Immature natural killer cell (primary cell): ENCODE data around the gene KLC4. TPM values are rescaled to one million over a fixed set of nuclear protein-coding genes. Genes with fewer than 3 reads are reported as not detected.
A peak's percentile ranks its signal among the peaks of the same experiment; 100 is the strongest.
"Not testable (repeated sequence)": the region's sequence is repeated elsewhere in the genome, so short reads cannot be mapped to it uniquely, and the experiment has no call there.

Experiments used
- DNase-seq, 3 donors: peaks; one replicate each; pipeline ENCODE4 v3.0.0; 2022; ENCODE audit warnings: mixed read lengths in 1 of 3
- H3K27ac Mint-ChIP-seq, 6 donors: one replicate each; pipeline ENCODE4 v1.8.0; 2020; ENCODE audit warnings: mixed read lengths in 6 of 6, mild to moderate bottlenecking in 5 of 6, inconsistent platforms in 4 of 6, moderate library complexity in 3 of 6
- H3K27me3 Mint-ChIP-seq, 3 donors: one replicate each; pipeline ENCODE4 v1.8.0; 2020 to 2021; ENCODE audit warnings: low read depth in 3 of 3, mild to moderate bottlenecking in 3 of 3, mixed read lengths in 3 of 3, moderate library complexity in 3 of 3, inconsistent platforms in 1 of 3
- H3K36me3 Mint-ChIP-seq, 3 donors: one replicate each; pipeline ENCODE4 v1.8.0; 2020; ENCODE audit warnings: mixed read lengths in 3 of 3, inconsistent platforms in 2 of 3, mild to moderate bottlenecking in 2 of 3
- H3K4me1 Mint-ChIP-seq, 2 donors: one replicate each; pipeline ENCODE4 v1.8.0; 2020; ENCODE audit warnings: inconsistent platforms in 2 of 2, mild to moderate bottlenecking in 2 of 2, mixed read lengths in 2 of 2, moderate library complexity in 1 of 2
- H3K4me3 Mint-ChIP-seq, 5 donors: one replicate each; pipeline ENCODE4 v1.8.0; 2020; ENCODE audit warnings: mild to moderate bottlenecking in 5 of 5, mixed read lengths in 5 of 5, inconsistent platforms in 3 of 5, moderate library complexity in 3 of 5
- H3K9me3 Mint-ChIP-seq, 6 donors: one replicate each; pipeline ENCODE4 v1.8.0; 2020; ENCODE audit warnings: mild to moderate bottlenecking in 6 of 6, mixed read lengths in 6 of 6, inconsistent platforms in 4 of 6, moderate library complexity in 3 of 6
- polyA plus RNA-seq, 3 donors: library from polyadenylated mRNA; unstranded; fragments of 300-500 nt; fragmentation: Illumina TruSeq; gene quantifications; one replicate each; pipeline ENCODE4 v1.2.3, GENCODE V29; 2021

KLC4 gene
- polyA plus RNA-seq, 3 donors from 2014 or later: 9.1 to 14.4 (median 11.0) TPM

GRCh38 chr6:43041475-43041874 lies 18.0 kb upstream of the KLC4 start:
- H3K4me3 Mint-ChIP-seq, H3K9me3 Mint-ChIP-seq, H3K4me1 Mint-ChIP-seq, DNase-seq, H3K27ac Mint-ChIP-seq, H3K27me3 Mint-ChIP-seq: not testable (repeated sequence)
- H3K36me3 Mint-ChIP-seq: peaks cover 0 to 23% (median 12%) of the 10 kb centered on the region in 3 donors

GRCh38 chr6:43043310-43043709 lies 16.1 kb upstream of the KLC4 start:
- H3K9me3 Mint-ChIP-seq: no peaks in the 10 kb centered on the region
- H3K27ac Mint-ChIP-seq: peak overlapping the region in 2 of 6 donors; percentile 39 to 56
- H3K4me1 Mint-ChIP-seq: no peaks in the 10 kb centered on the region
- H3K36me3 Mint-ChIP-seq: peaks cover 0 to 25% (median 16%) of the 10 kb centered on the region in 3 donors
- DNase-seq: no peak
- no peak overlapping the region for H3K4me3 Mint-ChIP-seq
- peaks cover 0 to 2% (median 2%) of the 10 kb centered on the region in 3 donors for H3K27me3 Mint-ChIP-seq

GRCh38 chr6:43045371-43045930 lies 14.0 kb upstream of the KLC4 start:
- Mint-ChIP-seq H3K27ac (no peak overlapping the region), H3K36me3 (peaks cover 4 to 29% (median 15%) of the 10 kb centered on the region in 3 donors), H3K9me3 (no peaks in the 10 kb centered on the region), H3K4me1 (peaks cover under 1 to 5% of the 10 kb centered on the region in 2 donors), H3K27me3 (peaks cover 1 to 4% (median 2%) of the 10 kb centered on the region in 3 donors), H3K4me3 (no peak overlapping the region)
- no peak for DNase-seq

GRCh38 chr6:43047998-43048397 lies 11.4 kb upstream of the KLC4 start:
- Mint-ChIP-seq H3K27me3 (peaks cover 1 to 7% (median 5%) of the 10 kb centered on the region in 3 donors), H3K9me3 (no peaks in the 10 kb centered on the region), H3K36me3 (peaks cover 7 to 23% (median 11%) of the 10 kb centered on the region in 3 donors), H3K4me1 (peaks cover 16 to 25% of the 10 kb centered on the region in 2 donors), H3K4me3 (no peak overlapping the region), H3K27ac (no peak overlapping the region)
- DNase-seq: no peak

- H3K36me3 Mint-ChIP-seq: peaks cover 7 to 20% (median 16%) of the 10 kb centered on the region in 3 donors
- H3K27ac Mint-ChIP-seq: peak overlapping the region in 3 of 6 donors; percentile 8 to 29 (median 18)
- no peak for DNase-seq
- H3K4me1 Mint-ChIP-seq: peaks cover 32 to 46% of the 10 kb centered on the region in 2 donors
- peaks cover 1 to 7% (median 4%) of the 10 kb centered on the region in 3 donors for H3K27me3 Mint-ChIP-seq
- no peaks in the 10 kb centered on the region for H3K9me3 Mint-ChIP-seq
- no peak overlapping the region for H3K4me3 Mint-ChIP-seq
Measured at GRCh38 chr6:43050981-43051380, 8.4 kb upstream of the KLC4 start.

- DNase-seq: no peak
- Mint-ChIP-seq H3K27me3 (peaks cover 1 to 7% (median 4%) of the 10 kb centered on the region in 3 donors), H3K27ac (peak overlapping the region; percentile 92 to 97 (median 94)), H3K36me3 (peaks cover 7 to 21% (median 14%) of the 10 kb centered on the region in 3 donors), H3K4me3 (peak overlapping the region; percentile 91 to 96 (median 93)), H3K9me3 (no peaks in the 10 kb centered on the region), H3K4me1 (peaks cover 35 to 50% of the 10 kb centered on the region in 2 donors)
Measured at GRCh38 chr6:43052225-43052841, 7.1 kb upstream of the KLC4 start.

- Mint-ChIP-seq H3K36me3 (peaks cover 7 to 18% (median 9%) of the 10 kb centered on the region in 3 donors), H3K27ac (peak overlapping the region; percentile 92 to 97 (median 94)), H3K4me1 (peaks cover 37 to 53% of the 10 kb centered on the region in 2 donors), H3K9me3 (no peaks in the 10 kb centered on the region), H3K27me3 (peaks cover 1 to 7% (median 4%) of the 10 kb centered on the region in 3 donors), H3K4me3 (peak overlapping the region; percentile 91 to 96 (median 93))
- no peak for DNase-seq
Measured at GRCh38 chr6:43052842-43053544, 6.4 kb upstream of the KLC4 start.

GRCh38 chr6:43053545-43054205 lies 5.8 kb upstream of the KLC4 start, which contains the start of gene CUL7:
TSS of gene CUL7 (minus strand) at chr6:43053851. CDS start at chr6:43052788, 1,063 bp downstream.
- Mint-ChIP-seq H3K27me3 (peaks cover 1 to 7% (median 4%) of the 10 kb centered on the region in 3 donors), H3K9me3 (no peaks in the 10 kb centered on the region), H3K27ac (peak within 1 kb of the TSS; percentile 93 to 97 (median 94)), H3K36me3 (peaks cover 7 to 18% (median 9%) of the 10 kb centered on the region in 3 donors), H3K4me1 (peaks cover 44 to 60% of the 10 kb centered on the region in 2 donors), H3K4me3 (peak within 1 kb of the TSS; percentile 91 to 96 (median 93))
- peak; percentile 80 to 84 (median 83) for DNase-seq

- Mint-ChIP-seq H3K27me3 (peaks cover 1 to 8% (median 4%) of the 10 kb centered on the region in 3 donors), H3K36me3 (peaks cover 7 to 14% (median 9%) of the 10 kb centered on the region in 3 donors), H3K4me1 (peaks cover 51 to 67% of the 10 kb centered on the region in 2 donors), H3K27ac (peak overlapping the region; percentile 93 to 97 (median 94)), H3K4me3 (peak overlapping the region; percentile 91 to 96 (median 93)), H3K9me3 (no peaks in the 10 kb centered on the region)
- no peak for DNase-seq
Measured at GRCh38 chr6:43054206-43054943, 5.1 kb upstream of the KLC4 start.

- peak overlapping the region in 3 of 5 donors; percentile 18 to 45 (median 32) for H3K4me3 Mint-ChIP-seq
- peaks cover 64 to 74% of the 10 kb centered on the region in 2 donors for H3K4me1 Mint-ChIP-seq
- H3K9me3 Mint-ChIP-seq: no peaks in the 10 kb centered on the region
- H3K36me3 Mint-ChIP-seq: peaks cover 0 to 9% (median 6%) of the 10 kb centered on the region in 3 donors
- peaks cover 0 to 8% (median 0%) of the 10 kb centered on the region in 3 donors for H3K27me3 Mint-ChIP-seq
- peak overlapping the region in 4 of 6 donors; percentile 39 to 84 (median 78) for H3K27ac Mint-ChIP-seq
- no peak for DNase-seq
Measured at GRCh38 chr6:43055966-43056365, 3.5 kb upstream of the KLC4 start.

- Mint-ChIP-seq H3K27ac (peak overlapping the region; percentile 98 to 100 (median 99)), H3K4me3 (peak overlapping the region; percentile 95 to 99 (median 98)), H3K4me1 (peaks cover 48 to 57% of the 10 kb centered on the region in 2 donors), H3K27me3 (peaks cover 0 to 5% (median 0%) of the 10 kb centered on the region in 3 donors), H3K9me3 (no peaks in the 10 kb centered on the region), H3K36me3 (peaks cover 0 to 10% (median 9%) of the 10 kb centered on the region in 3 donors)
- DNase-seq: no peak
Measured at GRCh38 chr6:43058531-43058930, 900 bp upstream of the KLC4 start.

- Mint-ChIP-seq H3K4me3 (peak overlapping the region; percentile 95 to 99 (median 98)), H3K9me3 (no peaks in the 10 kb centered on the region), H3K4me1 (peaks cover 40 to 46% of the 10 kb centered on the region in 2 donors), H3K27me3 (peaks cover 0 to 5% (median 0%) of the 10 kb centered on the region in 3 donors), H3K36me3 (peaks cover 4 to 20% (median 19%) of the 10 kb centered on the region in 3 donors), H3K27ac (peak overlapping the region; percentile 98 to 100 (median 99))
- DNase-seq: no peak
Measured at GRCh38 chr6:43060034-43060754, 763 bp downstream of the KLC4 start.
